Activated CD8-positive, alpha-beta memory T cell treated with anti-CD3 and anti-CD28 coated beads for 1 hour (primary cell): ENCODE data around the gene INPP5A.
"Not testable (repeated sequence)": the region's sequence is repeated elsewhere in the genome, so short reads cannot be mapped to it uniquely, and the experiment has no call there.

ENCODE experiments used
- DNase-seq, 2 donors: peaks; one replicate each; pipeline ENCODE4 v3.0.0-alpha.2; 2020; ENCODE audit warnings: low read depth in 1 of 2; ENCODE audit errors: extremely low read depth in 1 of 2

Gene INPP5A

GRCh38 chr10:132729810-132730572, 192.4 kb downstream of the INPP5A start:
- DNase-seq, result no peak

DNA sequence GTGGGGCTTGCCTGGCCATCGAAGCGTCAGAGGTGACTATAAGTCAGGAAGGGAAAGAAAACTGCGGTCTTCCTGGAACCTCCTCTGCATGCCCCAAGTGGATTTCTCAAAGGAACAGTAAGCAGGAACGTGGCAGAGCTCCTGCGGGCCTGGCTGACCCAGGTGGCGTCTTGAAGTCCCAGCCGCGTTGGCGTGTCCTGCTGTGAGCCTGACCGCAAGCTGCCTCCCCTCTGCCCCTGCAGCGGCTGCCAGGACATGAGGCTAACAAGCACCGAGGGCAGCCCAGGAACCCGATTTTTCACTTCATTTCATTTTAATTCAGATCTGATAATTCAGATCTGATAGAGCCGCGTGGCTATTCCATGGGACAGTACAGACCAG, 193.0 kb downstream of the INPP5A start:
- no peak for DNase-seq

DNA sequence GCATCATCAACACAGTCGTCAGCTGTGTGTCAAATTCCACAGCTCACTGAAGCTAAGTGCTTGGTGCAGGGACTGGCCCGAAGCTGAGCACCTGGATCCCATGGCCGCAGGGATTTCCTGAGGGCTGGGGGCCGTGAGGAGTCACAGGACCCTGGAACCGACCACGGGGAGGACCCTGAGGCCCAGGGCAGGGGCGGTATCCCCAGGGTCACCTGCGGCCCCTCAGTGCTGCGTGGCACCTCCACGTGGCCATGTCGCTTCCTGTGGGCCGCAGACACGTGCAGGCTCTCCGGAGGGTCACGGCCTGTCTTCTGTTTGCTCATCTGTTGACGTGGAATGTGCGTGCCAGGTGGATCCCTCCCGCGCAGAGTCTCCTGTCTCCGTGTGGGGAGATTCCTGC, 194.9 kb downstream of the INPP5A start:
- no peak for DNase-seq

- DNase-seq, result no peak
Observed at GRCh38 chr10:132733926-132734325, 196.3 kb downstream of the INPP5A start.

GRCh38 chr10:132735341-132735775, 197.8 kb downstream of the INPP5A start:
- no peak for DNase-seq

- DNase-seq, result no peak
Observed at GRCh38 chr10:132735923-132736391, 198.4 kb downstream of the INPP5A start.

GRCh38 chr10:132737390-132738048, 199.9 kb downstream of the INPP5A start:
- DNase-seq, result no peak

GRCh38 chr10:132738454-132739224, 201.1 kb downstream of the INPP5A start:
- DNase-seq, result no peak

DNA sequence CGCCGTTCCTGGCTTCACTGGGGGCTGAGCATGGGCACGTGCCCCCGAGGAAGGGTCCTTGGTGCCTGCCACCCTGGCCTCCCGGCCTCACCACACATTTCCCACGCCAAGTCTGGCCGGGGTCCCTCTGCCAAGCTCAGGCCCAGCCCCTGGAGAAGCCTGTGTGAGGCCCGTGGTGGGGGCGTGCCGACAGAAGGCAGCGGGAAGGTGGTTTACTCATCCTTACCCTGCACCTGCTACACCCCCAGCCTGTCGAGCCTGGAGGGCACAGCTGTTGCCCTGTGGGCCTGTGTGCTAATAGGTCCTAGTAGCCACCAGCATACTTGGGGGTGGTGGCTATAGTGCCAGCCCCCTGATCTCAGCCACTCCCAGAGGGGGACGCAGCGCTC, 201.6 kb downstream of the INPP5A start:
- no peak for DNase-seq

DNA sequence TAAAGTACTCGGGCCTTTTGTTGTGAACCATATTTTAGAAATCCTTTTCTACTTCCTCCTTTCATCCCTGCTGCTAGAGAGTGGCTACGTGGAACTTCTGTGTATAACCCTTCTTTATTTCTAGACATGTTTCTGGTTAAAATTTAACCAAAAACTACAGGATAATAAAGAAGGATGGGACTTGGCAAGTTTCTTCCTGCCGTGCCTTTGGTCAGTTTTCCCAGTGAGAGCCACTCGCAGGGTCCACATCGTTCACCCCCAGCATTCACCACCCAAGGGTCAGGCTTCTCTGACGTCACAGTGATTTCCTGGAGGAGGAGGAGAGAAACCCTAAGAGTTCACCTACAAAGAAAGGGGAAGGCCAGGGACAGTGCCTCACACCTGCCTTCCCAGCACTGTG, 203.0 kb downstream of the INPP5A start:
- DNase-seq, result no peak

DNA sequence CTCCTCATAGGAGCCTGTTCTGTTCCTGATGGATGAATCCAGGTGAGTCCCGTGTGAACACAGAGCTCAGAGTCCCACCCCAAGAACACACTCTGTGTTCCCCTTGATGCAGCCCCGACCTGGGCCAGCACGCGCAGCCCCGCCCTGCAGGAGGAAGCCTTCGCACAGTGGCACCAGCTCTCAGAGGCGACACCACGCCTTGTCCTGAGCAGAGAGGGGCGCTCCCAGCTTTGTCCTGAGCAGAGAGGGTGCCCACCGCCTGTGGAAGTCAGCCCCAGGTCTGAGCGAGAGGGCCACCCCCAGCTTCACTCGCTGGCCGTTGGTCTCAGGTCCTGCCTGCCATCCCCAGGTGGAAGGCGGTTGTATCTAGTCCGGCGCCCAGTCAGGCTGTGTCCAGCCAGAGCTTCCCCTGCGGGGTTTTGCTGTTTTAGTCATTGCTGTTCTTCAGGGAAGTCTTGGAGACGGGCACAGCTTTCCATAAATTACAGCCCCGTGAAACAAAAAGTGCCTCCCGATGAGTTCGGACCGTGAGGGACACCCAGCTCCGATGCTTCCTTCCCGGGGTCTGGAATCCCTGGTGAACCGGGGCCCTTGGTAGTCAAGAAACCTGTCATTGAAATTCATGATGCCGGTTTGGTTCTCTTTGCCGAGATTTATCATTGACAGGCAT, 204.7 kb downstream of the INPP5A start:
- no peak for DNase-seq

DNA sequence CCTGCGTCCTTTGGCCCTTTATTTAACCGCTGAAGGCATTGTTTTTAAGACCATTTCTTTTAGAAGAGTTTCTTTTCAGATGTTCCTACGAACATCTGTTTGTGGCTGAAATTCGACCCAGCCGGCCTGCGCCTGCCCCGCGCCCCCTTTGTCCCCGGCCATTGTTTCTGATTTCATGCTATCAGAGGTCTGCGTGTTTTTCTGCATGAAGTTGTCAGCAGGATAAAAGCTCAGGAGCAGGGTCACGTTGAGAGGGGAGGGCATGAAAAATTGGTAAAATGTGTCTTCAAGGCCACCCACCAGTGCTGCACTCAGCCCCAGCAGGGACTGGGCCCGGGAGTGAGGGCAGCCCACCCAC, 205.2 kb downstream of the INPP5A start:
- no peak for DNase-seq

GRCh38 chr10:132743196-132743924, 205.8 kb downstream of the INPP5A start:
- not testable (repeated sequence) for DNase-seq

DNA sequence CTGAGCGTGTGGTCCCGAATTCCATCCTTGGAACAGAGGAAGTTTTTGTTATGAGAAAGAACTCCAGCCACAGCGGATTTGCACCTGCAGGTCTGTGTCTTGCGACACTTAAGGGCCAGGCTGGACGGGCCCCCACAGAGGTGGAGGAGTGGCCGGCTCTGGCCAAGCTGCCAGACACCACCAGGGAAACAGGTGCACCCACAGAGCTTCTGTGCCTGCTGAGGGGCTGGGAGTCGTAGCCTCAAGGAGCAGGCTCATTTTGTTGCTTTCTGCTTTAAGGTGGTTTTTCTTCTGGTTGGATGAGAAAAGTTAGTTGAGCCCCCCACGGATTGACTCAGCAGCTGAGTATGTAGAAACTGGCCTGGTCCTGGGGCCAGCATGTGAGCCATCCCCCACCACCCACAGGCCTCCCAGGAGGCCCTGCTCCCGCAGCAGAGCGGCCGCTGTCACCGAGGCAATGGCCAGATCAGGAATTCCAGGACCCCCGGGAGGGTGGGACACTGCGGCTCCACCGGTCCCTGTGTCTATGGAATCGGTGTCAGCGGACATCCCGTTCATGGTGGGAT, 206.4 kb downstream of the INPP5A start:
- no peak for DNase-seq

DNA sequence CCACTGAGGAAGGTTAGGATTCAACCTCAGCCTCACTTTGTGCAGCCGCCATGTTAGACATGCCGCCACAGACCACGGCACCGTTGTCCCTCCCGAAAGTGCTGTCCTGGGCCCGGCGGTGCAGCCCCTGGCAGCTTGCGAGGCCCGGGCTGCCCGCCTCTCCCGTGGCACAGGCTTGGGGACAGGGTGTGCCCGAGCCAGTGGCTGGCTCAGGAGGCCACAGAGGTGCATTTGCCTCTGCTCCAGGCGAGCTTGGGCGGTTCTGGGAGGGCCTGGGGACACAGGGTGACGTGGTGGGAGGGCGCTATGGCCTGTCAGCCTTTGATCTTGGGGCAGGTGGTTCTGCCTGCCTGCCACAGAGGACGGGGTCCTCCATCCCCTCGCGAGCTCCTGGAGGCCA, 207.3 kb downstream of the INPP5A start:
- DNase-seq, result no peak

DNA sequence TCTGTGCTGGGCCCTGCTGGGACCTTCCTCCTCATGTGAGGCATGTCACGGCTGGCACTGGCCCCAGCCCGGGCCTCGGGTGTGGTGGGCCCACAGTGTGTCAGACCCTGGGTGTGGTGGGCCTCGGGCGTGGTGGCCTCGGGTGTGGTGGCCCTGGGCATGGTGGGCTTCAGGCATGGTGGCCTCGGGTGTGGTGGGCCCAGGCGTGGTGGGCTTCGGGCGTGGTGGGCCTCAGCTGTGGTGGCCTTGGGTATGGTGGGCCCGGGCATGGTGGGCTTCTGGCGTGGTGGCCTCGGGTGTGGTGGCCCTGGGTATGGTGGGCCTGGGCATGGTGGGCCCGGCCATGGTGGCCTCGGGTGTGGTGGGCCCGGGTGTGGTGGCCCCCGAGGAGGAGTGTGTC, 207.9 kb downstream of the INPP5A start:
- DNase-seq, result no peak

GRCh38 chr10:132745971-132746370, 208.4 kb downstream of the INPP5A start:
- DNase-seq, result no peak

GRCh38 chr10:132746386-132746785, 208.8 kb downstream of the INPP5A start:
- no peak for DNase-seq

DNA sequence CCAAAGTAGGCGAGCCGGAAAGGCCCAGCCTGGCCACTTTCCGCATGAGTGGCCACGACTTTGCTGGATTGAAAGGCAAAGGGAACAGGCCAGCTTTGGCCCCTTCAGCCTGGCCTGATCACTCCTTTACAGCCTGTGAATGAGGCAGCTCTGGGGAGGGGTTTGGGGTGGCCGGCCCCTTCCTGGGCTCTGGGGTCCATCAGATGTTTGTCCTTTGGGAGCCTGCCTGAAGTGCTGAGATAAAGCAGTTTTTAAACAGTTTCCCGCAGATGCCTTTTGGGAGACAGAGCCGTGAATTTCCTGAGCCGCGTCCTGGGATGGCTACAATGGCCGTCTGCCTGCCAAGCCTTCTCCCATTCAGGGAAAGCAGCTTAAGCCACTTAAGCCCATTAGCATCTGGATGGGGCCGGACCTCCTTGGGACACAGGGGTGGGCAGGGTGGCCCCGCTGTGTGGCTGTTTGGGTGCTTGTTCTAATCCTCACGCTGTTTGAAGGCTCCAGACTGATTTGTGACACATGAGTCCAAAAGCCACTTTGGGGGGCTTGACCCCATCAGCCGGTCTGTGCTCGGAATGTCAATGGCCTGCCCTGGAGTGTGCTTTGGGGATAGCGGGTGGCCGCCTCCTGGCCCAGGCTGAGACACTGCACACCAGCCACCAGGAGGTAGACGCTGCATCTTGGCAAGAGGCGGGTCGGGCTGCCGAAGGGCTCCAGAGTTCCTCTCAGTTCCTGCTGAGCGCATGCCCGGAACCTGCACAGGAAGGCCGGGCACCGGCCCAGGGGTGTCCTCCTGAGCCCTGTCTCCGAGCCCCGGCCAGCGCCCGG, 209.4 kb downstream of the INPP5A start:
- no peak for DNase-seq
